ENCODE results near the gene ENDOU. TPM values are rescaled to one million over a fixed set of nuclear protein-coding genes. Genes with fewer than 3 reads are reported as not detected.

Gene ENDOU
- polyA plus RNA-seq, 2 of the 4 experiments (the other 2 are of a cell fraction): not detected

GRCh38 chr12:47770086-47770726 is 44.9 kb upstream of the ENDOU start:
- no peak for FAIRE-seq
- DNase-seq (ENCODE audit: low read depth in 1 of 2, low spot score in 1 of 2): no peak
- TF ChIP-seq E2F6 (IDR thresholded peaks at IDR 0.05; ENCODE audit: borderline replicate concordance, low read depth): no peak
- TF ChIP-seq CEBPB (IDR thresholded peaks at IDR 0.05): peak; percentile 96 to 98
- 0 out of 2 replicates have a peak, but pooled peaks have one; percentile 57 for TF ChIP-seq HES2 (IDR thresholded peaks at IDR 0.05)
- POLR2A ChIA-PET: interaction anchor here (2.4 kb wide), 1 partner anchor 64 kb away, joined by 7 read pairs; the partner anchor contains the start of gene RPAP3
- no peak overlapping the region for H3K4me3 ChIP-seq
- no peak for ATAC-seq
- H3K4me1 ChIP-seq: peaks cover 58% of the 10 kb centered on the region
- peak overlapping the region; percentile 17 to 71; a peak in 4 of 6 replicates for H3K27ac ChIP-seq
- CTCF ChIA-PET: interaction anchor here (1.3 to 59.0 kb wide), 8 partner anchors 9 to 118 kb away, joined by 3 to 1532 read pairs (median 62); partner anchors contain the start of genes ENDOU, RAPGEF3 and RPAP3
- peak overlapping the region; percentile 39; the same call in 2 of the 3 replicates for H3K4me2 ChIP-seq
- 90% methylated on average over 3 of the region's 3 CpGs for WGBS (ENCODE audit: missing lambda C conversion rate)
- H3K9me3 ChIP-seq: no peaks in the 10 kb centered on the region

GRCh38 chr12:47769234-47770085 is 44.2 kb upstream of the ENDOU start:
- H3K4me1 ChIP-seq: peaks cover 51% of the 10 kb centered on the region
- DNase-seq (ENCODE audit: low read depth in 1 of 2, low spot score in 1 of 2): no peak
- no peak for TF ChIP-seq FOSB (CRISPR knock-in tag; IDR thresholded peaks at IDR 0.05)
- no peak for TF ChIP-seq FOSL2 (IDR thresholded peaks at IDR 0.05)
- no peak for TF ChIP-seq FOSL2 (CRISPR knock-in tag; IDR thresholded peaks at IDR 0.05)
- no peak for TF ChIP-seq ZNF302 (CRISPR knock-in tag; IDR thresholded peaks at IDR 0.05)
- TF ChIP-seq HOXB13 (CRISPR knock-in tag; IDR thresholded peaks at IDR 0.05; ENCODE audit: low read depth): no peak
- TF ChIP-seq MAFK (IDR thresholded peaks at IDR 0.05; ENCODE audit: partially characterized antibody): no peak
- H3K27ac ChIP-seq: peak overlapping the region; percentile 50 to 71; a peak in 5 of 6 replicates
- no peaks in the 10 kb centered on the region for H3K9me3 ChIP-seq
- CTCF ChIA-PET: interaction anchor here (1.0 to 59.0 kb wide), 7 partner anchors 10 to 180 kb away, joined by 3 to 1532 read pairs (median 117); partner anchors contain the start of genes ENDOU, RAPGEF3 and RPAP3
- 93% methylated on average over 4 of the region's 4 CpGs for WGBS (ENCODE audit: missing lambda C conversion rate)
- no peak overlapping the region for H3K4me3 ChIP-seq
- peak overlapping the region; percentile 39 for H3K4me2 ChIP-seq
- ATAC-seq: no peak
- no peak for FAIRE-seq
- POLR2A ChIA-PET: interaction anchor here (2.4 kb wide), 1 partner anchor 64 kb away, joined by 7 read pairs; the partner anchor contains the start of gene RPAP3

GRCh38 chr12:47768323-47768811 is 43.1 kb upstream of the ENDOU start:
- ATAC-seq: peak in 1 of 2 experiments; percentile 18; a peak in 3 of 6 replicates
- CTCF ChIA-PET: interaction anchor here (0.7 to 59.0 kb wide), 5 partner anchors 11 to 71 kb away, joined by 3 to 1532 read pairs (median 343); partner anchors contain the start of genes ENDOU, RAPGEF3 and RPAP3

More at GRCh38 chr12:47768323-47768811, 43.1 kb upstream of the ENDOU start:
- TF ChIP-seq FOSL2 (IDR thresholded peaks at IDR 0.05) (no peak), FOSL2 (CRISPR knock-in tag; IDR thresholded peaks at IDR 0.05) (no peak), PHF8 (IDR thresholded peaks at IDR 0.05; ENCODE audit: borderline replicate concordance, low read depth) (no peak), RCOR1 (IDR thresholded peaks at IDR 0.05; ENCODE audit: low read depth, low read length) (no peak), CBX2 (IDR thresholded peaks at IDR 0.05; ENCODE audit: borderline replicate concordance, low read depth) (no peak), HDAC2 (IDR thresholded peaks at IDR 0.05) (no peak), ELK1 (IDR thresholded peaks at IDR 0.05; ENCODE audit: low read depth, low read length) (no peak), CBX8 (IDR thresholded peaks at IDR 0.05) (no peak), ZFP36 (IDR thresholded peaks at IDR 0.05; ENCODE audit: borderline replicate concordance, partially characterized antibody) (no peak), POLR2AphosphoS2 (conservative IDR thresholded peaks at IDR 0.05; ENCODE audit: low read length) (no peak), BHLHE40 (IDR thresholded peaks at IDR 0.05; ENCODE audit: low read depth, low read length) (no peak), ZNF302 (CRISPR knock-in tag; IDR thresholded peaks at IDR 0.05) (no peak), PBX3 (IDR thresholded peaks at IDR 0.05) (no peak), EHMT2 (IDR thresholded peaks at IDR 0.05; ENCODE audit: low read depth) (no peak), SMC3 (IDR thresholded peaks at IDR 0.05) (no peak), MAFK (IDR thresholded peaks at IDR 0.05; ENCODE audit: partially characterized antibody) (no peak), TFCP2L1 (CRISPR knock-in tag; IDR thresholded peaks at IDR 0.05) (no peak), USF2 (IDR thresholded peaks at IDR 0.05) (no peak), FOXS1 (CRISPR knock-in tag; IDR thresholded peaks at IDR 0.05) (no peak)
- no peak overlapping the region for H3K4me3 ChIP-seq
- peak overlapping the region; percentile 39 for H3K4me2 ChIP-seq
- FAIRE-seq: no peak
- no peaks in the 10 kb centered on the region for H3K9me3 ChIP-seq
- peaks cover 47% of the 10 kb centered on the region for H3K4me1 ChIP-seq
- peak in 1 of 2 experiments; percentile 51 for DNase-seq (ENCODE audit: low read depth in 1 of 2, low spot score in 1 of 2)
- 41% methylated on average over 2 of the region's 2 CpGs for WGBS (ENCODE audit: missing lambda C conversion rate)
- POLR2A ChIA-PET: interaction anchor here (2.4 kb wide), 1 partner anchor 62 kb away, joined by 7 read pairs; the partner anchor contains the start of gene RPAP3
- H3K27ac ChIP-seq: peak overlapping the region; percentile 50 to 71; a peak in 4 of 6 replicates

Measured in A549 (cell line).